SU-DHL-6 (cell line): Measurements from ENCODE around the gene STK38L.

Experiments used
- CTCF ChIP-seq: fragments of 200-600 bp; sonication (generic); IDR thresholded peaks from one replicate; pipeline ENCODE4 v1.5.1; 2017; ENCODE audit warnings: antibody characterized with exemption, mild to moderate bottlenecking, low read length, moderate library complexity; ENCODE audit not compliant: insufficient read depth, poor library complexity, severe bottlenecking
- EZH2phosphoT487 ChIP-seq: fragments of 200-600 bp; sonication (generic), shearing (Covaris generic); conservative IDR thresholded peaks from 2 replicates; pipeline ENCODE4 v1.6.1; 2018; ENCODE audit warnings: mild to moderate bottlenecking, antibody characterized with exemption, low read length, moderate library complexity, mixed read lengths

DNA sequence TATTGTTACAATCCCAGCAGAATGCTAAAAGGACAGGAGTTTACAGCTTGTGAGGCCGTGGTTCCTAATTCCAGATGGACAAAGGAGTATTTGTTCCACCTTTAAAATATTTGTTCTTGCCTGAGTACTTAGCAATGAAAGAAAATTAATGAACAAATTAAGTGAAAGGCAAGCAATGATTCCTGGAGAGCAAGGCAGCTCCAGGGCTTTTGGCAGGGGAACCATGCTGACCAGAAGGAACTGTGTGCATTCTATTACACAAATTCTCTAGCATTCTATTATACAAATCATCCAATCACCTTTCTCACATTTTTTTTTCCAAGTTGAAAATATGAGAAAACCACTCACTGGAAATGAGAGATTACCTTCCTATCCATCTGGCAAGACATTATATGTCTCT, 86.8 kb downstream of the STK38L start:
- no peak for TF ChIP-seq CTCF
- TF ChIP-seq EZH2phosphoT487 = no peak
